ENCODE measurements around the gene SMAP2. TPM values are rescaled to one million over a fixed set of nuclear protein-coding genes. Genes with fewer than 3 reads are reported as not detected.

The SMAP2 gene
- total and polyA plus RNA-seq, 2 donors (not counting 3 experiments of a cell fraction or from before 2014, with no cell fraction given) = 8.0 to 11.1 TPM

- H3K9me1 ChIP-seq (replicated peaks; ENCODE audit: control insufficient read depth, extremely low read depth, insufficient read depth, low read length) = no peaks in the 10 kb centered on the region
- TSS peak; percentile 96 for BruUV-seq (replicated peaks)
- TF ChIP-seq EZH2 (IDR thresholded peaks at IDR 0.05; ENCODE audit: borderline replicate concordance, low read depth, low read length, severe bottlenecking) (no peak), POLR2A (IDR thresholded peaks at IDR 0.05; ENCODE audit: low read depth, low read length) (no peak), JUN (IDR thresholded peaks at IDR 0.05; ENCODE audit: borderline replicate concordance, insufficient read depth, insufficient read length, low read depth) (peak; percentile 18), FOS (IDR thresholded peaks at IDR 0.05; ENCODE audit: borderline replicate concordance, insufficient read depth, low read length) (peak; percentile 33), POLR2AphosphoS5 (IDR thresholded peaks at IDR 0.05; ENCODE audit: insufficient read depth, low read depth, low read length) (no peak), MYC (IDR thresholded peaks at IDR 0.05; ENCODE audit: low read depth, low read length) (no peak)
- TF ChIP-seq, protein P1, sequence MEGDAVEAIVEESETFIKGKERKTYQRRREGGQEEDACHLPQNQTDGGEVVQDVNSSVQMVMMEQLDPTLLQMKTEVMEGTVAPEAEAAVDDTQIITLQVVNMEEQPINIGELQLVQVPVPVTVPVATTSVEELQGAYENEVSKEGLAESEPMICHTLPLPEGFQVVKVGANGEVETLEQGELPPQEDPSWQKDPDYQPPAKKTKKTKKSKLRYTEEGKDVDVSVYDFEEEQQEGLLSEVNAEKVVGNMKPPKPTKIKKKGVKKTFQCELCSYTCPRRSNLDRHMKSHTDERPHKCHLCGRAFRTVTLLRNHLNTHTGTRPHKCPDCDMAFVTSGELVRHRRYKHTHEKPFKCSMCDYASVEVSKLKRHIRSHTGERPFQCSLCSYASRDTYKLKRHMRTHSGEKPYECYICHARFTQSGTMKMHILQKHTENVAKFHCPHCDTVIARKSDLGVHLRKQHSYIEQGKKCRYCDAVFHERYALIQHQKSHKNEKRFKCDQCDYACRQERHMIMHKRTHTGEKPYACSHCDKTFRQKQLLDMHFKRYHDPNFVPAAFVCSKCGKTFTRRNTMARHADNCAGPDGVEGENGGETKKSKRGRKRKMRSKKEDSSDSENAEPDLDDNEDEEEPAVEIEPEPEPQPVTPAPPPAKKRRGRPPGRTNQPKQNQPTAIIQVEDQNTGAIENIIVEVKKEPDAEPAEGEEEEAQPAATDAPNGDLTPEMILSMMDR (IDR thresholded peaks at IDR 0.05; ENCODE audit: extremely low read depth in 1 of 2, insufficient read depth in 1 of 2, low read depth in 1 of 2, low read length in 2 of 2) = no peak
- TF ChIP-seq, protein P2, sequence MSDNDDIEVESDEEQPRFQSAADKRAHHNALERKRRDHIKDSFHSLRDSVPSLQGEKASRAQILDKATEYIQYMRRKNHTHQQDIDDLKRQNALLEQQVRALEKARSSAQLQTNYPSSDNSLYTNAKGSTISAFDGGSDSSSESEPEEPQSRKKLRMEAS (IDR thresholded peaks at IDR 0.05; ENCODE audit: insufficient read depth, insufficient read length) = no peak
- peaks cover 10% of the 10 kb centered on the region for H3K4me1 ChIP-seq (ENCODE audit: control insufficient read depth, extremely low read depth, insufficient read depth, low read length)
- H4K20me1 ChIP-seq (replicated peaks; ENCODE audit: control insufficient read depth, extremely low read depth, insufficient read depth, low read length) = no peaks in the 10 kb centered on the region
- H3K4me3 ChIP-seq (replicated peaks in 1 of 3; ENCODE audit: insufficient read depth in 1 of 3, low read depth in 1 of 3, low read length in 3 of 3) = peak overlapping the region; percentile 24 to 84 (median 54)
- POLR2A ChIA-PET = interaction anchor here (0.5 to 1.3 kb wide), 4 partner anchors 11 to 209 kb away, joined by 3 to 5 read pairs (median 3); partner anchors contain the start of gene EXO5
- CTCF ChIA-PET = interaction anchor here (0.6 to 3.3 kb wide), 12 partner anchors 9 to 307 kb away, joined by 3 to 28 read pairs (median 4); partner anchors contain the start of genes ZFP69 and ZNF684
- dilution Hi-C loops (cut with MboI; ENCODE audit: extremely low pct_ligation_motif_present, low sequenced_read_pairs) = no loop called here
- no peaks in the 10 kb centered on the region for H3K79me2 ChIP-seq (ENCODE audit: control insufficient read depth, insufficient read depth, low read length)
- intact Hi-C loops (cut with micrococcal nuclease) = loop anchor here (2.0 to 5.0 kb wide), 3 partner anchors 26 to 82 kb away; partner anchors contain the start of genes EXO5, ZFP69 and ZNF684
- H3K9ac ChIP-seq (replicated peaks; ENCODE audit: extremely low read depth, insufficient read depth, low read length) = peak overlapping the region; percentile 68
- peak overlapping the region; percentile 88 for H2AFZ ChIP-seq (ENCODE audit: low read depth, low read length)
- H3K4me2 ChIP-seq (ENCODE audit: insufficient read depth, low read length) = peak overlapping the region; percentile 95
- no peaks in the 10 kb centered on the region for H3K9me3 ChIP-seq (replicated peaks; ENCODE audit: control insufficient read depth, insufficient read depth, low read length)
- DNase-seq (ENCODE audit: low read depth, low spot score) (peak; percentile 67), FAIRE-seq (peak; percentile 56)
- H3K36me3 ChIP-seq (ENCODE audit: control insufficient read depth in 2 of 2, extremely low read depth in 1 of 2, insufficient read depth in 2 of 2, low read length in 2 of 2) = no peaks in the 10 kb centered on the region
- peak overlapping the region; percentile 63 for H3K27ac ChIP-seq (ENCODE audit: insufficient read depth, low read depth, low read length)
- no peaks in the 10 kb centered on the region for H3K27me3 ChIP-seq (ENCODE audit: control insufficient read depth in 2 of 2, insufficient read depth in 2 of 2, low read length in 2 of 2)
Observed at GRCh38 chr1:40450495-40451237, 77.1 kb downstream of the SMAP2 start.
